HG03469 (cell line): Measurements from ENCODE around the gene GRIFIN.

Experiments
- ATAC-seq: cut with Tn5 transposase; IDR thresholded peaks from one replicate; pipeline ENCODE4 v1.9.1; 2021; ENCODE audit warnings: mild to moderate bottlenecking, moderate library complexity, moderate number of reproducible peaks; ENCODE audit not compliant: unreplicated experiment

Gene GRIFIN

GRCh38 chr7:2513702-2514101 is 37.5 kb upstream of the GRIFIN start:
- no peak for ATAC-seq

GRCh38 chr7:2512713-2513112 is 36.5 kb upstream of the GRIFIN start:
- ATAC-seq = no peak

- ATAC-seq = no peak
Measured at GRCh38 chr7:2512179-2512661, 36.0 kb upstream of the GRIFIN start.

- no peak for ATAC-seq
Measured at GRCh38 chr7:2511769-2512168, 35.6 kb upstream of the GRIFIN start.

GRCh38 chr7:2510909-2511768 is 34.9 kb upstream of the GRIFIN start:
- no peak for ATAC-seq

- no peak for ATAC-seq
Measured at GRCh38 chr7:2510130-2510776, 34.1 kb upstream of the GRIFIN start.

GRCh38 chr7:2509298-2509906 is 33.2 kb upstream of the GRIFIN start:
- no peak for ATAC-seq

GRCh38 chr7:2508327-2509215 is 32.4 kb upstream of the GRIFIN start:
- no peak for ATAC-seq

- ATAC-seq = no peak
Measured at GRCh38 chr7:2507917-2508306, 31.7 kb upstream of the GRIFIN start.

- no peak for ATAC-seq
Measured at GRCh38 chr7:2507208-2507916, 31.2 kb upstream of the GRIFIN start.

- ATAC-seq = no peak
Measured at GRCh38 chr7:2505401-2505800, 29.2 kb upstream of the GRIFIN start.

GRCh38 chr7:2504889-2505375 is 28.7 kb upstream of the GRIFIN start:
- ATAC-seq = no peak

GRCh38 chr7:2504128-2504888 is 28.1 kb upstream of the GRIFIN start:
- ATAC-seq = no peak

- ATAC-seq = no peak
Measured at GRCh38 chr7:2503056-2503941, 27.1 kb upstream of the GRIFIN start.

GRCh38 chr7:2502647-2502966 is 26.4 kb upstream of the GRIFIN start:
- no peak for ATAC-seq

GRCh38 chr7:2501947-2502646 is 25.9 kb upstream of the GRIFIN start:
- ATAC-seq = no peak

GRCh38 chr7:2500701-2501100 is 24.5 kb upstream of the GRIFIN start:
- ATAC-seq = no peak
